ENCODE measurements around the gene PAF1. TPM values are rescaled to one million over a fixed set of nuclear protein-coding genes. Genes with fewer than 3 reads are reported as not detected.

The PAF1 gene
- total and polyA plus RNA-seq, 4 donors, result 13.7 to 29.4 (median 18.9) TPM

- H3K27ac ChIP-seq (ENCODE audit: low read depth in 1 of 2, low read length in 2 of 2), result no peak overlapping the region
- no peak for TF ChIP-seq FOXA2 (IDR thresholded peaks at IDR 0.05)
- no peak for TF ChIP-seq TAF1 (conservative IDR thresholded peaks at IDR 0.05)
- no peak for TF ChIP-seq JUND (IDR thresholded peaks at IDR 0.05)
- TF ChIP-seq MAX (IDR thresholded peaks at IDR 0.05), result no peak
- TF ChIP-seq GABPA (IDR thresholded peaks at IDR 0.05 in 1 of 2, conservative IDR thresholded peaks at IDR 0.05 in 1 of 2), result no peak
- TF ChIP-seq SP1 (IDR thresholded peaks at IDR 0.05), result no peak
- no peak for TF ChIP-seq YY1 (IDR thresholded peaks at IDR 0.05)
- no peak for TF ChIP-seq FOXA1 (IDR thresholded peaks at IDR 0.05)
- WGBS, result 90% methylated on average over 12 of the region's 12 CpGs
- no peaks in the 10 kb centered on the region for H3K4me1 ChIP-seq (ENCODE audit: control insufficient read depth in 4 of 4, insufficient read depth in 4 of 4, low read length in 3 of 4)
- no peaks in the 10 kb centered on the region for H3K9me3 ChIP-seq (ENCODE audit: control insufficient read depth in 4 of 4, low read length in 3 of 4)
- no peak overlapping the region for H3K9ac ChIP-seq (ENCODE audit: low read depth in 1 of 2, low read length in 2 of 2)
- no peaks in the 10 kb centered on the region for H3K27me3 ChIP-seq (ENCODE audit: control insufficient read depth in 4 of 4, insufficient read depth in 4 of 4, low read length in 3 of 4)
- no peak for DNase-seq (ENCODE audit: low spot score)
- H3K4me3 ChIP-seq (ENCODE audit: low read depth in 1 of 3, low read length in 3 of 3), result no peak overlapping the region
- H3K36me3 ChIP-seq (ENCODE audit: control insufficient read depth in 4 of 4, insufficient read depth in 3 of 4, low read depth in 1 of 4, low read length in 3 of 4), result peaks cover 22 to 49% (median 37%) of the 10 kb centered on the region in 4 donors
Observed at GRCh38 chr19:39352381-39353255, 38.3 kb downstream of the PAF1 start.

GRCh38 chr19:39351537-39352064 is 39.3 kb downstream of the PAF1 start:
- Histone ChIP-seq H3K9me3 (ENCODE audit: control insufficient read depth in 4 of 4, low read length in 3 of 4) (no peaks in the 10 kb centered on the region), H3K27ac (ENCODE audit: low read depth in 1 of 2, low read length in 2 of 2) (no peak overlapping the region), H3K4me3 (ENCODE audit: low read depth in 1 of 3, low read length in 3 of 3) (no peak overlapping the region), H3K27me3 (ENCODE audit: control insufficient read depth in 4 of 4, insufficient read depth in 4 of 4, low read length in 3 of 4) (no peaks in the 10 kb centered on the region), H3K9ac (ENCODE audit: low read depth in 1 of 2, low read length in 2 of 2) (no peak overlapping the region), H3K4me1 (ENCODE audit: control insufficient read depth in 4 of 4, insufficient read depth in 4 of 4, low read length in 3 of 4) (no peaks in the 10 kb centered on the region), H3K36me3 (ENCODE audit: control insufficient read depth in 4 of 4, insufficient read depth in 3 of 4, low read depth in 1 of 4, low read length in 3 of 4) (peaks cover 18 to 39% (median 27%) of the 10 kb centered on the region in 4 donors)
- no peak for DNase-seq (ENCODE audit: low spot score)
- WGBS, result 74% methylated on average over 4 of the region's 4 CpGs
- no peak for TF ChIP-seq HNF4A (conservative IDR thresholded peaks at IDR 0.05)
- TF ChIP-seq HNF4G (IDR thresholded peaks at IDR 0.05), result no peak
- TF ChIP-seq EGR1 (IDR thresholded peaks at IDR 0.05; ENCODE audit: low read depth in 2 of 2), result no peak
- no peak for TF ChIP-seq SP1 (IDR thresholded peaks at IDR 0.05)
- no peak for TF ChIP-seq RXRA (IDR thresholded peaks at IDR 0.05)
- no peak for TF ChIP-seq TAF1 (conservative IDR thresholded peaks at IDR 0.05)
- TF ChIP-seq MAX (IDR thresholded peaks at IDR 0.05), result no peak
- no peak for TF ChIP-seq FOXA2 (IDR thresholded peaks at IDR 0.05)
- TF ChIP-seq FOXA1 (IDR thresholded peaks at IDR 0.05), result no peak
- no peak for TF ChIP-seq NR2F2 (IDR thresholded peaks at IDR 0.05)
- TF ChIP-seq CTCF (IDR thresholded peaks at IDR 0.05; ENCODE audit: low read depth, low read length, missing input control), result no peak
- TF ChIP-seq RAD21 (IDR thresholded peaks at IDR 0.05), result no peak
- TF ChIP-seq ZBTB33 (IDR thresholded peaks at IDR 0.05), result no peak

Measured in liver (tissue), 9 donors.